NCI-H2227 (cell line): ENCODE data around the gene PMS2.
"Not testable (repeated sequence)": the region's sequence is repeated elsewhere in the genome, so short reads cannot be mapped to it uniquely, and the experiment has no call there.

Source experiments
- DNase-seq: peaks from one replicate; lab custom pipeline; 2025; ENCODE audit not compliant: unreplicated experiment; lab: John Stamatoyannopoulos, UW

The PMS2 gene

GRCh38 chr7:5926263-5926870 lies 82.5 kb downstream of the PMS2 start:
- DNase-seq, result not testable (repeated sequence)

- not testable (repeated sequence) for DNase-seq
Measured at GRCh38 chr7:5924630-5925029, 84.2 kb downstream of the PMS2 start.

- DNase-seq, result not testable (repeated sequence)
Measured at GRCh38 chr7:5924180-5924579, 84.7 kb downstream of the PMS2 start.
